H1 (cell line): Measurements from ENCODE around the gene RNASE13. TPM values are rescaled to one million over a fixed set of nuclear protein-coding genes. Genes with fewer than 3 reads are reported as not detected.

Experiments used
- CTCF ChIA-PET: fragments of 300-600 bp; sonication (Branson Sonifier 250); formaldehyde crosslinking; loops from one replicate; lab custom pipeline; 2021; ENCODE audit not compliant: partially characterized antibody; lab: Charles Lee
- POLR2A ChIA-PET: fragments of 300-600 bp; sonication (Branson Sonifier 250); formaldehyde crosslinking; loops from one replicate; lab custom pipeline; 2021; ENCODE audit warnings: inconsistent platforms; ENCODE audit not compliant: partially characterized antibody; lab: Charles Lee
- DNase-seq, 2 experiments: peaks; one replicate each; pipeline versions ENCODE4 v3.0.0 to v3.0.0-alpha.2; 2010 to 2022; ENCODE audit warnings: low spot score in 2 of 2, low read depth in 1 of 2, mixed read lengths in 1 of 2
- FAIRE-seq: peaks from 2 replicates; lab custom pipeline; 2011; peaks lifted over from hg19 to GRCh38; lab: Jason Lieb, UNC
- H2AFZ ChIP-seq: 2 replicates; pipeline ENCODE4 v1.8.1; 2012; ENCODE audit warnings: low read length, inconsistent platforms
- H2AK5ac ChIP-seq: 2 replicates; pipeline ENCODE4 v1.6.1; 2013; ENCODE audit warnings: low read depth, low read length
- H2BK120ac ChIP-seq: replicated peaks from 2 replicates; pipeline ENCODE3; 2013; ENCODE audit warnings: low read depth, low read length, inconsistent platforms
- H2BK12ac ChIP-seq: 2 replicates; pipeline ENCODE4 v1.6.1; 2013; ENCODE audit warnings: low read depth, low read length
- H2BK15ac ChIP-seq: 2 replicates; pipeline ENCODE4 v1.6.1; 2013; ENCODE audit warnings: low read length
- H2BK20ac ChIP-seq: 2 replicates; pipeline ENCODE4 v1.6.1; 2013; ENCODE audit warnings: low read length
- H2BK5ac ChIP-seq: 2 replicates; pipeline ENCODE4 v1.6.1; 2013; ENCODE audit warnings: low read depth, low read length
- H3K14ac ChIP-seq: 2 replicates; pipeline ENCODE4 v1.6.1; 2013; ENCODE audit warnings: inconsistent platforms; ENCODE audit not compliant: insufficient read length
- H3K18ac ChIP-seq: 2 replicates; pipeline ENCODE4 v1.6.1; 2013; ENCODE audit warnings: low read length; ENCODE audit errors: extremely low read depth
- H3K23ac ChIP-seq: 2 replicates; pipeline ENCODE4 v1.6.1; 2013; ENCODE audit warnings: inconsistent platforms; ENCODE audit not compliant: insufficient read length
- H3K23me2 ChIP-seq: 2 replicates; pipeline ENCODE4 v1.6.1; 2013; ENCODE audit warnings: low read depth, low read length
- H3K27ac ChIP-seq: 2 replicates; pipeline ENCODE4 v1.6.1; 2011; ENCODE audit warnings: low read depth, low read length, inconsistent platforms
- H3K27me3 ChIP-seq, 4 experiments: replicated peaks in 1 of 4; 1 replicate in 1 of 4; 2 replicates in 3 of 4; pipeline versions ENCODE4 v1.6.1 to v1.8.1; 2011 to 2013; ENCODE audit warnings: low read length in 3 of 4, mild to moderate bottlenecking in 3 of 4, inconsistent platforms in 2 of 4, mixed read lengths in 2 of 4, moderate library complexity in 1 of 4; ENCODE audit not compliant: control insufficient read depth in 3 of 4, insufficient read depth in 3 of 4; ENCODE audit errors: extremely low read depth in 1 of 4
- H3K36me3 ChIP-seq, 4 experiments: 2 replicates each; pipeline versions ENCODE4 v1.6.1 to v1.8.1; 2011 to 2013; ENCODE audit warnings: mild to moderate bottlenecking in 4 of 4, low read length in 3 of 4, moderate library complexity in 2 of 4, control low read depth in 1 of 4, inconsistent platforms in 1 of 4; ENCODE audit not compliant: insufficient read depth in 4 of 4, control insufficient read depth in 2 of 4
- H3K4ac ChIP-seq: replicated peaks from 2 replicates; pipeline ENCODE3; 2013; ENCODE audit warnings: low read length, low read depth, mixed read lengths, inconsistent platforms; ENCODE audit not compliant: insufficient read length
- H3K4me1 ChIP-seq, 4 experiments: replicated peaks in 1 of 4; 1 replicate in 1 of 4; 2 replicates in 3 of 4; pipeline versions ENCODE4 v1.6.1 to v1.8.1; 2011 to 2013; ENCODE audit warnings: low read length in 3 of 4, inconsistent platforms in 2 of 4, mixed read lengths in 1 of 4; ENCODE audit not compliant: insufficient read depth in 4 of 4, control insufficient read depth in 3 of 4
- H3K4me2 ChIP-seq, 2 experiments: 2 replicates each; pipeline versions ENCODE4 v1.6.1 to v1.8.1; 2011 to 2013; ENCODE audit warnings: low read depth in 2 of 2, low read length in 2 of 2, control low read depth in 1 of 2, inconsistent platforms in 1 of 2, mild to moderate bottlenecking in 1 of 2; ENCODE audit not compliant: insufficient read depth in 1 of 2
- H3K4me3 ChIP-seq, 4 experiments: fragments of 200-600, 300-600 bp in 1 of 4; sonication (generic), shearing (Covaris generic), sonication (Bioruptor Twin) in 1 of 4; 2 replicates each; pipeline versions ENCODE4 v1.5.1 to v1.8.1; 2011 to 2016; ENCODE audit warnings: low read length in 4 of 4, low read depth in 3 of 4, control low read depth in 2 of 4, inconsistent platforms in 2 of 4, mild to moderate bottlenecking in 2 of 4, mixed read lengths in 1 of 4, moderate library complexity in 1 of 4; ENCODE audit not compliant: insufficient read depth in 2 of 4; ENCODE audit errors: extremely low read depth in 1 of 4
- H3K56ac ChIP-seq: replicated peaks from 2 replicates; pipeline ENCODE3; 2013; ENCODE audit warnings: low read depth, mild to moderate bottlenecking, mixed read lengths, low read length, inconsistent platforms; ENCODE audit not compliant: insufficient read length
- H3K79me1 ChIP-seq: 2 replicates; pipeline ENCODE4 v1.6.1; 2013; ENCODE audit warnings: low read depth, low read length, control low read depth
- H3K79me2 ChIP-seq, 2 experiments: 2 replicates each; pipeline versions ENCODE4 v1.6.1 to v1.8.1; 2012 to 2013; ENCODE audit warnings: low read length in 2 of 2, mild to moderate bottlenecking in 2 of 2, inconsistent platforms in 1 of 2; ENCODE audit not compliant: insufficient read depth in 2 of 2, control insufficient read depth in 1 of 2
- H3K9ac ChIP-seq, 4 experiments: replicated peaks in 1 of 4; 1 replicate in 1 of 4; 2 replicates in 3 of 4; pipeline versions ENCODE4 v1.6.1 to v1.8.1; 2011 to 2013; ENCODE audit warnings: low read depth in 3 of 4, low read length in 3 of 4, control low read depth in 2 of 4, mild to moderate bottlenecking in 2 of 4, moderate library complexity in 2 of 4, inconsistent platforms in 1 of 4; ENCODE audit errors: extremely low read depth in 1 of 4
- H3K9me3 ChIP-seq, 2 experiments: 2 replicates each; pipeline versions ENCODE4 v1.6.1 to v1.8.1; 2012 to 2013; ENCODE audit warnings: mild to moderate bottlenecking in 2 of 2, moderate library complexity in 2 of 2, control low read depth in 1 of 2, inconsistent platforms in 1 of 2, low read depth in 1 of 2, low read length in 1 of 2, mixed read lengths in 1 of 2; ENCODE audit not compliant: insufficient read depth in 2 of 2
- H4K20me1 ChIP-seq, 2 experiments: replicated peaks in 1 of 2; 2 replicates each; pipeline versions ENCODE3 to v1.8.1; 2011 to 2013; ENCODE audit warnings: inconsistent platforms in 2 of 2, low read length in 2 of 2, mild to moderate bottlenecking in 1 of 2; ENCODE audit not compliant: insufficient read depth in 2 of 2, control insufficient read depth in 1 of 2
- H4K5ac ChIP-seq: 2 replicates; pipeline ENCODE4 v1.6.1; 2013; ENCODE audit warnings: low read length, low read depth, mixed read lengths, inconsistent platforms; ENCODE audit not compliant: insufficient read length
- H4K8ac ChIP-seq: 2 replicates; pipeline ENCODE4 v1.8.0; 2013; ENCODE audit warnings: mild to moderate bottlenecking, moderate library complexity, low read length, inconsistent platforms; ENCODE audit not compliant: insufficient read depth; ENCODE audit errors: extremely low read depth
- H4K91ac ChIP-seq: replicated peaks from 2 replicates; pipeline ENCODE3; 2013; ENCODE audit warnings: low read length, mixed read lengths, inconsistent platforms; ENCODE audit not compliant: insufficient read length
- EGR1 ChIP-seq: IDR thresholded peaks from 2 replicates; pipeline ENCODE4 v1.6.1; 2011; ENCODE audit warnings: low read depth, low read length, borderline replicate concordance
- EP300 ChIP-seq, 2 experiments: IDR thresholded peaks; 1 replicate in 1 of 2; 2 replicates in 1 of 2; pipeline ENCODE4 v1.6.1; 2011 to 2012; ENCODE audit warnings: low read depth in 2 of 2, low read length in 2 of 2, mild to moderate bottlenecking in 2 of 2, borderline replicate concordance in 1 of 2, inconsistent platforms in 1 of 2, moderate library complexity in 1 of 2
- KDM4A ChIP-seq: IDR thresholded peaks from one replicate; pipeline ENCODE4 v1.7.1; 2012; ENCODE audit warnings: low read depth, mild to moderate bottlenecking, moderate library complexity, low read length, inconsistent platforms; ENCODE audit not compliant: severe bottlenecking
- KDM5A ChIP-seq: fragments of 200-600 bp; IDR thresholded peaks from 2 replicates; pipeline ENCODE4 v1.7.1; 2012; ENCODE audit warnings: mild to moderate bottlenecking, low read length, inconsistent platforms, mixed read lengths
- MAX ChIP-seq: IDR thresholded peaks from 2 replicates; pipeline ENCODE4 v1.6.1; 2012; ENCODE audit warnings: inconsistent platforms
- NRF1 ChIP-seq: IDR thresholded peaks from 2 replicates; pipeline ENCODE4 v1.6.1; 2011; ENCODE audit warnings: mild to moderate bottlenecking, low read depth, low read length, improper control_type of control experiment
- PHF8 ChIP-seq: fragments of 200-600 bp; sonication (generic); conservative IDR thresholded peaks from 2 replicates; pipeline ENCODE4 v1.7.1; 2012; ENCODE audit warnings: low read depth, mild to moderate bottlenecking, inconsistent platforms, low read length, moderate library complexity
- RNF2 ChIP-seq: fragments of 200-900, 300-1000 bp; sonication (generic); IDR thresholded peaks from 2 replicates; pipeline ENCODE4 v1.7.1; 2016; ENCODE audit warnings: borderline replicate concordance, low read depth, mild to moderate bottlenecking, antibody characterized with exemption, low read length; ENCODE audit not compliant: poor library complexity, severe bottlenecking; ENCODE audit errors: missing control alignments
- SIRT6 ChIP-seq: IDR thresholded peaks from one replicate; pipeline ENCODE4 v1.7.1; 2012; ENCODE audit warnings: low read length, inconsistent platforms
- TAF1 ChIP-seq: IDR thresholded peaks from 2 replicates; pipeline ENCODE4 v1.6.1; 2011; ENCODE audit warnings: mild to moderate bottlenecking, low read depth, low read length
- TBP ChIP-seq: IDR thresholded peaks from 2 replicates; pipeline ENCODE4 v1.6.1; 2011; ENCODE audit warnings: low read depth, low read length, improper control_type of control experiment
- WGBS, 2 experiments: shearing (Covaris generic) in 1 of 2; methylation state at CpG; one replicate each; pipeline versions ENCODE4 v1.1.6 to v1.1.7; 2013 to 2015; ENCODE audit warnings: low lambda C conversion rate in 2 of 2, mixed read lengths in 2 of 2, inconsistent platforms in 1 of 2, low coverage in 1 of 2, missing lambda C conversion rate in 1 of 2; ENCODE audit not compliant: insufficient replicate concordance in 2 of 2, insufficient coverage in 1 of 2, insufficient read length in 1 of 2; ENCODE audit errors: extremely low coverage in 1 of 2, missing lambda C conversion rate in 1 of 2; 5-methylcytosine and 5-hydroxymethylcytosine counted together
- polyA plus RNA-seq, 7 experiments: library from polyadenylated mRNA; depleted of rRNA in 3 of 7; stranded (reverse) in 5 of 7; unstranded in 2 of 7; fragments of >200 nt in 5 of 7; fragments of 200-250 nt in 2 of 7; gene quantifications; 1 replicate in 5 of 7; 2 replicates in 1 of 7; 4 replicates in 1 of 7; pipeline versions ENCODE4 v1.2.1 to v1.2.3, GENCODE V29; 2011 to 2013; ENCODE audit warnings: missing spikeins in 2 of 7, mixed read lengths in 2 of 7
- total RNA-seq: library from RNA; stranded (reverse); fragmentation: NEBNext Ultra II Directional; extraction: Animal tissue kit (Norgen Biotek cat#: 25700); gene quantifications from 2 replicates; pipeline ENCODE4 v1.2.1, GENCODE V29; 2021

The RNASE13 gene
- total and polyA plus RNA-seq, 2 of the 8 experiments (the other 6 are each of a cell fraction or from before 2014, with no cell fraction given): not detected

GRCh38 chr14:21033133-21033698 lies 1.4 kb downstream of the RNASE13 start:
- WGBS, 2 experiments: 83% methylated on average over 4 of the region's 4 CpGs; no CpG with 5 or more reads in 1 of the 2 experiments
- no peak overlapping the region for H3K56ac ChIP-seq
- H3K18ac ChIP-seq: no peak overlapping the region
- no peaks in the 10 kb centered on the region for H3K79me1 ChIP-seq
- no peak overlapping the region for H3K27ac ChIP-seq
- ChIA-PET CTCF (interaction anchor here (1.0 to 8.8 kb wide), 12 partner anchors 9 to 71 kb away, joined by 3 to 152 read pairs (median 5); partner anchors contain the start of genes ARHGEF40 and NDRG2), POLR2A (interaction anchor here (0.6 to 2.2 kb wide), 2 partner anchors 8 to 10 kb away, joined by 3 to 9 read pairs; partner anchors contain the start of gene NDRG2)
- H3K4me3 ChIP-seq: no peak overlapping the region
- FAIRE-seq (no peak), DNase-seq (no peak)
- H3K14ac ChIP-seq: no peak overlapping the region
- no peak overlapping the region for H2BK120ac ChIP-seq
- no peak overlapping the region for H2BK5ac ChIP-seq
- H4K5ac ChIP-seq: no peak overlapping the region
- H3K4me1 ChIP-seq: no peaks in the 10 kb centered on the region
- no peak overlapping the region for H2BK12ac ChIP-seq
- no peaks in the 10 kb centered on the region; the same call in 1 of the 2 replicates for H3K23me2 ChIP-seq
- no peaks in the 10 kb centered on the region for H4K20me1 ChIP-seq
- H3K4ac ChIP-seq: no peak overlapping the region
- no peak overlapping the region for H3K23ac ChIP-seq
- H4K8ac ChIP-seq: no peak overlapping the region
- H3K9ac ChIP-seq: no peak overlapping the region
- H3K79me2 ChIP-seq: no peaks in the 10 kb centered on the region
- no peaks in the 10 kb centered on the region for H3K36me3 ChIP-seq
- no peak overlapping the region for H2AK5ac ChIP-seq
- H3K4me2 ChIP-seq: no peak overlapping the region
- no peaks in the 10 kb centered on the region for H3K27me3 ChIP-seq
- H2BK20ac ChIP-seq: no peak overlapping the region
- no peaks in the 10 kb centered on the region for H3K9me3 ChIP-seq
- H2BK15ac ChIP-seq: 0 out of 2 replicates have a peak overlapping the region, but pooled peaks have one; percentile 6
- H2AFZ ChIP-seq: no peak overlapping the region
- H4K91ac ChIP-seq: no peak overlapping the region
- TF ChIP-seq EGR1 (no peak), PHF8 (no peak), RNF2 (no peak), KDM5A (no peak), EP300 (IDR thresholded peaks at IDR 0.05; ENCODE audit: borderline replicate concordance in 1 of 2, low read depth in 2 of 2, low read length in 2 of 2) (no peak), KDM4A (no peak), TBP (no peak), SIRT6 (no peak), MAX (no peak), NRF1 (no peak), TAF1 (no peak)
